Measurements from ENCODE around the gene KIAA1210.

The KIAA1210 gene

GRCh38 chrX:119090627-119091026 is 37.0 kb downstream of the KIAA1210 start:
- DNase-seq: no peak

GRCh38 chrX:119089619-119090018 is 38.0 kb downstream of the KIAA1210 start:
- peak; percentile 22 for DNase-seq

GRCh38 chrX:119087121-119087520 is 40.5 kb downstream of the KIAA1210 start:
- no peak for DNase-seq

- DNase-seq: no peak
Observed at GRCh38 chrX:119084766-119085165, 42.8 kb downstream of the KIAA1210 start.

GRCh38 chrX:119082278-119082677 is 45.3 kb downstream of the KIAA1210 start:
- no peak for DNase-seq

DNA sequence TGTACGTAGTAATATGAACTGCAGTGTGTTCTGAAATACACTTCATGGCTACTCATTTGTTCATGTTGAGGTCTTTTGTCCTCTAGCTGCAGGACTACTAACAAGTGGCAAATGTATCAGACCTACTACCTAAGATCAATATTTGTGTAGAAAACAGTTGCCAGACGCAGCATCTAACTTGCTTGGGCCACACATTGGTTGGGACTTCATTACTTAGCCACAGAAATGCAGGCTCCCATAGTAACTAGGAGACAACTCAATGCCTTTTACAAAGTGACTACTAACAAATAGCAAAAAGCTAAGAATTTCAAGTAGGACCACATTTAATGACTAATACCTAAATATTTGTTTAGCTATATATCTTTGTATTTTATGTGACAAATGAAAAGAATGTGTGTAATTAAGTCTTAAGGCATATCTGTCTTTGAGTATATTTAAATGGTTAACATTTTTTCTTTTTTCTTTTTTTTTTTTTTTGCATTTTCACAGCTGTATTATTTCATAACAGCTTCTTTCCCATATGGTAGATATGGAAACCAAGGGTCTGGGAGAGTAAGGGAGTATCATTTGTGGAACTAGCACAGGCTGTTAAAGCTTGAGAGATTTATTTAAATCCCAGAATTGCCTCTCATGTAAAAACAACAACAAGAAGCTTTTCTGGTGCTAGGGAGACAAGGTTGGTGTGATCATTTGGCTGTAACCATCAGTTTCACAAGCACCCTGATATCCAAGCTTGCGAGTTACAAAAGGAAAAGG is 52.2 kb downstream of the KIAA1210 start:
- no peak for DNase-seq

GRCh38 chrX:119073911-119074310 is 53.7 kb downstream of the KIAA1210 start:
- no peak for DNase-seq

DNA sequence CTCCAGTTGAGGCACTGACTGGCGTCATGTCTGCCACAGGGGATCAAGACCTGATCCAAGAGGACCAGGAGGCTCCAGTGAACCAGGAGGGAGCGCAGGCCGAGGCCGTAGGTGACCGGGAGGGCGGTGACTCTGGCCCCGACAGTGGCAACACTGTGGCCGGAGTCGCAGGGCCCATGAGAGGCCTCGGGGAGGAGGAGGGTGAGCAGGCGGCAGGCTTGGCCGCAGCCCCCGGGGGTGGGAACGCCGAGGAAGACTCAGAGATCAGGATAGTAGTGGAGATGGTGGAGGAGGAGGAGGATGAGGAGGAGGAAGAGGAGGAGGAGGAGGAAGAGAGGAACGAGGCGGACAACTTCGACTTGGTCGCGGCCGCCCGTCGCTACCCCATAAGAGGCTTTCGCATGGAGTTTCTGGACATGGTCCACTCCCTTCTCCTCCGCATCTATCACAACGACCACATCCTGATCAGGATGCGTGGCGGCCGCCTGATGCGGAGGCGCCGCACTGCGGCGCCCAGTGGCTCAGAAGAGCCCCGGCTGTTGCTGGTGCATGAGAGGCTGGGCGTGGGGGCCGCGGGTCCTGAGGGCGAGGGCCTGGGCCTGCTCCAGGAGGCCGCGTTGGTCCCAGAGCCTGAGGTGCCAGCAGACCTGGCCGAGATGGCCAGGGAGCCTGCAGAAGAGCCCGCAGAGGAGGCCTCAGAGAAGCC is 54.3 kb downstream of the KIAA1210 start:
- no peak for DNase-seq

DNA sequence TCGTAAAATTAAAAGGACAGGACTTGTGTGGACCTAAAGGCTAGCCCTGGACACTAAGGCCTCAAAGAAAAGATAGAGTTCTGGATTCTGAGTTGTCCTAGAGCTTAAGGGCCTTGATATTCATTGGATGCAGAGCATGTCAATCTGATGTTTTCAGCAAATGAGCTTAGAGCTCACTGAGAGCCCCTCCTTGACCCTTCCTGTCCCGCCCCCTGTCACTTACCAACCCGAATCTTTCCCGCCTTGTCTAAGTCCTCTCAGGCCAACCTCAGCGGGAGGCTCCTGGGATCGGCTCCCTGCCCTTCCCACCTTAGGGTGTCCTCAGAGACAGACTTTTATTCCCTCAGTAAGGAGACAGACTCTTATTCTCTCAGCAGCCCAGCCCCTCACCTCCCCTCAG is 54.9 kb downstream of the KIAA1210 start, which contains the start of gene CT47C1:
CT47C1 (plus strand) TSS at position 250 of the 400 bp plus-strand sequence. CDS start 233 bp downstream, outside the sequence.
- no peak for DNase-seq

GRCh38 chrX:119071381-119071780 is 56.2 kb downstream of the KIAA1210 start:
- peak; percentile 26 for DNase-seq

DNA sequence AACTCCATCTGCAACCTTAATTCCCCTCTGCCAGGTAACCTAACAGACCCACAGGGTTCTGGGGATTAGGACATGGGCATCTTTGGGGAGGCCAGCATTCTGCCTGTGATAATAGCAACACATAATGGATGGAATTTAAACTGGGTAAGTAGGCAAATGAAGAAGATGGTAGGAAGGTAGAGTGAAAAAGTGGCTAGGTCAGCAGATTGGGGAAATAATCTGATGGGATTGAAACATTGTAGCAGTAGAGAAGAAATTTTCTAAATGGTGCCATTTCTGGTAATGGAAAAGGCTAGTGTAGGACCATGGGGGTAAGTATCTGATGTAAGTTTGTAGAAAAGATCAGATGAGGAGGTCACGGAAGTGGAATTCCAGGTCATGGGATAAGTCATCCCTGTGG is 57.9 kb downstream of the KIAA1210 start:
- DNase-seq: no peak

DNA sequence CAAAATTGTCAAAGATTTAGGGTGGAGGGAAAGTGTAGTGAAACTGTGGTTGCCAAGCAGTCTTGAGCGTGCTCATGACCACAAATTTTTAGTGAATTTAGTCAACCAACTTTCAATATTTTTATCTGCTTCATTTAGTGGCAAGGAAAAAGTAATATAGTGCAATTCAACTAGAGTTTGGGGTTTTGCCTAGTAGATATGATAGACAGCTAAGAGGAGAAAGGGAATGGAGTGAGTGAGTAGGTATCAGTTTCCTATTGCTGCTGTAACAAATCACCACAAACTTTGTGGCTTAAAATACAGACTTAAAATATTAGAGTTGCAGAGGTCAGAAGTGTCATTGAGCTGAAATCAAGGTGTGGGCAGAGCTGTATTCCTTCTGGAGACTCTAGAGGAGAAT is 58.5 kb downstream of the KIAA1210 start:
- DNase-seq: no peak

DNA sequence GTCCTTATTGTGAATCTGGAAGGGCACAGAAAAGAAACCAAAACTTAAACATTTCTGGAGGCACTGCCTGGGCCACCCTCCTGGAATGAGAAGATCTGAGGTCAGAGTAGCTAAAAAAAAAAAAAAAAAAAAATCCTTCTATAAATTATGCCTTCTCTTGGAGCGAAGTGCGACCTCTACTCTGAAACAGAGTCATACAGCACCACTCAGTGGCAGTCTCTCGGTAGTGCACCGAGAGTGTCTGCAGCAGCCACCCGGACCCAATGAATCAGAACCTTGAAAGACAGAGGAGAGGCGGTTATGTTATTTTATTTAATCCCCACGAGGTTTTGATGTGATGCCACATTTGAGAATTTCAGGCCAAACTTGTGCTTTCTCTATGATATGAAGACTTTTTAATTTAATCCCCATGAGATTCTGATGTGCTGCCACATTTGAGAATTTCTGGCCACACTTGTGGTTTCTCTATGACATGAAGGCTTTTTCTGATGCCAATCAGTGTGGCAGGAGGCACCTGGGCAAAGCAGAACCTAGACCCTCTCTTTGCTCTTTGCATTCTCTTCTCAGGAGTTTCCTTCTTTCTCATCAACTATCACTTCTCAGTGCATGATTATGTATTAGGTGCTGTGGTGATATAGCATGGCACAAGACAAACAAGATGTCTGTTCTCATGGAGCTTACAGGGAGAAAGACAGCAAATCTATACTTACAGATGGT is 60.4 kb downstream of the KIAA1210 start:
- DNase-seq: peak; percentile 67

DNA sequence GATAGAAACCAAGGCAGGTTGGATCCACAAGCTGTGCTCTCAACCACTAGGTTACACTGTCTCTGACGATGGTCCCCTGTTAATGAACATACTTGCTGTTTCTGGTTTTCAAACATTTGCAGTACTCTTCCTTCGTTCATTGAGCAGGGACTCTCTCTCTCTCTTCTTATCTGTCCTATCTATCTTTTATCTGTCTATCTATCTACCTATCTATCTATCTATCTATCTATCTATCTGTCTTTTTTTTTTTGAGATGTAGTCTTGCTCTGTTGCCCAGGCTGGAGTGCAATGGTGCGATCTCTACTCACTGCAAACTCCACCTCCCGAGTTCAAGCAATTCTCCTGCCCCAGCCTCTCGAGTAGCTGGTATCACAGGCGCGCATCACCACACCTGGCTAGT is 64.2 kb downstream of the KIAA1210 start:
- no peak for DNase-seq

DNA sequence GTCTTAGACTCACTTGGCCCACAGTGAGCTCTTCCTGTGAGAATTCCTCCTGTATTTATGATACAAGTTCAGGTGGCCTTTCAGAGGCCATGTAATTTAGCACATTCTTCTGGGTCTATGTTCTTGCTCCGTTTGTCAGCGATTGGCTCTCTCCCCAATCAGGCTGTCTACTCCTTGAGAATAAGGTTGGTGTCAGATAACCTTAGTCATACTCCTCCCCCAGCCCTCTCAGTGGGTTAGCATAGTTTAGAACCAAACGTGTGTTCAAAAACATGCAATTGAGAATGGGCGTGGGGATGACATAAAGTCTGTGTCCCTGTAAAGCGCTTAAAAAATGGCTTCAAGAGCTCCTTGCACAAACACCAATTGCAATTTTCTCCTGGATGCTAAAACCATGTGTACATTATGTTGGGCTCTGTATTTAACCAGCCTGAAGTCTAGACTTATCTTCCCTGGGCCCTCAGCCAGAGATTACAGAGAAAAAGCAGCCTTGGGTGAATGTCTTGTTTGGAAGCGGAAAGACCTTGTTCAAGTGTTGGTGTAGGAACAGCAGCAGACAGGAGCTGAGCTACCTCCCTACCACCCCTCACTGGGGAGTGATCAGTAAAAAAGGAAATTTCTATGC is 64.8 kb downstream of the KIAA1210 start:
- DNase-seq: no peak

GRCh38 chrX:119055687-119056086 is 71.9 kb downstream of the KIAA1210 start:
- no peak for DNase-seq

GRCh38 chrX:119045884-119046283 is 81.7 kb downstream of the KIAA1210 start:
- DNase-seq: no peak

DNA sequence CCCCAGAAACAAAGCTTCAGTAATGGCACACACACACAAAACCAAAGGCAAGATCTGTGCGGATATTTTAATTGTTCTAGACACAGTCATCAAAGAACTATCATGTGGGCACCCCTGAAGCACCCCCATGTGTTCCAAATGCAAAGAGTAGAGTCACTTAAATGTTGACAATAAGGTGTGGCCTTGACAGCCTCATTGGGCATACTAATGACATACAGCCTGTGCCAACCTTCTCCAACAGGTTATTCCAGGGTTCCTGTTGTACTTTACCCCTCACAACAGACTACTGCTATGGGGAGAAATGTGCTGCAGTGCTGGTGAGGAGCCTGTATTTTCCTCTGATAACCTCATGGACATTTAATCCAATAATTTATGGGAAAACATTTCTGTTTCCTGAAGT is 84.6 kb downstream of the KIAA1210 start:
- no peak for DNase-seq

DNA sequence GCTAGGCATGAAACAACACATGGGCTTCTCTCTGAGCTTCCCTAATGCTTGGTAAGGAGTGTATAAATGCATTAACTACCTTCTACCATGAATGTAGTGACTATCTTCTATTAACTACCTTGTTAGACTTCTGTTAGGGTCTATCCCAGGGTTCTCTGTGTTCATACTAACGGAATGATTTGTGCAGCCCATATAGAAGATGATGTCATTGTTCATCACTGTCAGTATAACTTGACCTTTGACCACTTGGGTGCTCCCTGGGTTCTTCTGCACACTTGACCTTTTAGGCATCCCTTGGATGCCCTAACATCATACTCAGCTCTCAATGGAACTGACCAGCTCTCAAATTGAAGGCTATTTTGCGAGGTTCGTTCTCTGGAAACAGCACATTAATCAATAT is 85.6 kb downstream of the KIAA1210 start:
- peak; percentile 19 for DNase-seq

- peak; percentile 88 for DNase-seq
Observed at GRCh38 chrX:119041175-119041574, 86.4 kb downstream of the KIAA1210 start.

DNA sequence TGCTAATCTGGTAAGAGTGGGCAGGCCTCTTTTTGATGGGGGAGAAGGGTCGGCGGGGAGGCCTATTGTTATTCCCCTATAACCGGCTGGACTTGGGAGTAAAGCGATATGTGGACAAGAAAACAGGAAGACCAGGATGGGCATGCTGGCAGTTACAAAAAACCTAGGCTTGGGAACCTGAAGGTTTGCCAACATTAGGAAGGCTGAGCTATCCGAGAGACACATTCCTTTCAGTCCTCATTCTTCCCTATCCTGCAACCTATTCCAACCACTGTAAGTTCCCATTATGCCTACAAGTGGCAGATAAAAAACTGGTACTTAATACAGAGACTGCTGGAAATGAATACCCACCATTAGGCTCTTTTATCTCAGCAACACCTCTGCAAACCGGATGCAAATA is 87.2 kb downstream of the KIAA1210 start:
- DNase-seq: no peak

DNA sequence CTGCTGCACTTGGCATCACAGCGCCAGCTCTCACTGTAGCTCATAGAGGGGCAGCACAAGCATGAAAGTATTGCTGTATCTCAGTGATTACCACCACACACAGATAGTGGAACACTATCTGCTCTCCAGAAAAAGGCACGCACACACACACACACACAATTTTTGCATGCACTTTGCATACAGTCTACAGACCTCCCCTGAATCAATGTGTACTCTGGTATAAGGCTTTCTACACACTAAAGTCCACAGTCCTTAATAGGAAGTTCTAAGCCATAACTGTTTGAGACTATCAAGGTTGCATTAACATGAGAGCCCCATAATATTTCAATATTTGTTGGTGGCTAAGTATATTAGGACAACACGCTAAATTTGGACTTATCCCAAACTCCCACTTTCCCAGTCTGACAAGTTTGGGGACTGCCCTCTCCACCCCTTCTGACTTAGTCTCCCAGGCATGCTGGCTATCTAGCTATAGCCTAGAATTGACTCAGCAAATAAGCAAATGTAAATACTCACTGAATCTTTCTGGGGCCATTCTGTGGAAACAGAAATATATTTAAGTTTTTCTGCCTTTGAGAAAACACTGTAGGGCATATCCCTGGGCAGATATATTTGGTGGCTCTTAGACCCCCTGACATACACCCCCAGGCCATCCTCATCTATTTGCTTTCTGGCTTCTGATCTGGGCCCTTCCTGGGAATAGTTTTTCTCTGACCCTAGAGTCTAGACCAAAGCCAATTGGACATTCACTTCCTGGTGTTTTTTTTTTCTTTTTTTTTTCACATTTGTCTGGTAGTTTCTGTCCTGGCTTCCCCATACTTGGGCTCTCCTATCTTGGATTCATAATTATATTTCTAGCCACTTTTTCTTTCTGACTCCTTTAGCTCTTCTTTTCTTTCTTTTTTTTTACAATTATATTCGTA is 91.2 kb downstream of the KIAA1210 start:
- no peak for DNase-seq

Data from suppressor macrophage treated with lipopolysaccharide for 4 hours (primary cell).